Lower lobe of right lung (tissue), 2 donors: Measurements from ENCODE around the gene PRR30. TPM values are rescaled to one million over a fixed set of nuclear protein-coding genes. Genes with fewer than 3 reads are reported as not detected.
A peak's percentile ranks its signal among the peaks of the same experiment; 100 is the strongest.

Source experiments
- ATAC-seq, 2 donors: fragments of 200-7000 bp; cut with Tn5 transposase; one replicate each; pipeline ENCODE4 v1.9.1; 2020 to 2022; ENCODE audit warnings: mild to moderate bottlenecking in 2 of 2, moderate library complexity in 2 of 2
- DNase-seq: peaks from one replicate; pipeline ENCODE4 v3.0.0-alpha.2; 2020
- H3K27ac ChIP-seq: fragments of 200-600 bp; one replicate; pipeline ENCODE4 v1.8.0; 2022
- H3K27me3 ChIP-seq: fragments of 200-600 bp; one replicate; pipeline ENCODE4 v1.8.0; 2022; ENCODE audit warnings: low read depth
- H3K36me3 ChIP-seq: fragments of 200-600 bp; one replicate; pipeline ENCODE4 v1.8.0; 2022; ENCODE audit warnings: mild to moderate bottlenecking
- H3K4me1 ChIP-seq: fragments of 200-600 bp; one replicate; pipeline ENCODE4 v1.8.0; 2022
- H3K4me3 ChIP-seq: fragments of 200-600 bp; one replicate; pipeline ENCODE4 v1.8.0; 2022; ENCODE audit warnings: mild to moderate bottlenecking
- H3K9me3 ChIP-seq: fragments of 200-600 bp; one replicate; pipeline ENCODE4 v1.8.0; 2022
- intact Hi-C: fragments of 100-400 bp; cut with DNase I; formaldehyde crosslinking; loops from one replicate; pipeline ENCODE4 v1.11.0; 2022
- total RNA-seq: library from RNA; stranded (reverse); fragmentation: NEBNext Ultra II Directional; extraction: Animal tissue kit (Norgen Biotek cat#: 25700); gene quantifications from one replicate; pipeline ENCODE4 v1.2.1, GENCODE V29; 2021
- TF ChIP-seq, protein P1 (sequence below): fragments of 200-600 bp; IDR thresholded peaks from one replicate; pipeline ENCODE4 v1.8.0; 2022; ENCODE audit warnings: antibody characterized with exemption, mild to moderate bottlenecking
- donor health status: DM: no; HTN: yes; CAD: no; lungs with severe emphysema.

The PRR30 gene
- total RNA-seq, 1 donor from 2014 or later, result not detected

DNA sequence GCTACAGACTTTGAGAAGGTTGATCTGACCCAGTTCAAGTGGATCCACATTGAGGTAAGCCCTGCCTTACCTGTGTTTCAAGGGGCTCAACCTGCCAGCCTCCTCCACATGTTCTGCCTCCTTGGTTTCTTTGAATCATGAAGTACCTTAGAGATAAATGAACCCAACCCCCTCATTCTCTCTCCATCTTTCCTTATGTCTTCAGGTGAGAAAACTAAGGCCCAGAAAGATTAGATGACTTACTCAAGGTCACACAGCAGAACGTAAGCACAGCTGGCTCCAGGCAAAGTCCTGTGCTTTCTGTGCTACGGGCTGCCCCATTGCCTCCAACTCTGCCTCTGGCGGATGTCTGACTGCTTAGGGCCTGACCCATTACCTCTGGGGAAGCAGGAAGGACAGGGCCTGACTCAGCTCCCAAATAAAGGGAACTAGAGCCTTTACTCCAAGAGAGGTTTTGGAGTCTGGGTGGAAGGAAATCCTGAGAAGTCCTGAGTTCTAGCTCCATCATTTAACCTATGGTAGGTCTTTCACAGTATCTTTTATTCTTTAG lies 42.4 kb downstream of the PRR30 start:
- TF ChIP-seq, protein P1, sequence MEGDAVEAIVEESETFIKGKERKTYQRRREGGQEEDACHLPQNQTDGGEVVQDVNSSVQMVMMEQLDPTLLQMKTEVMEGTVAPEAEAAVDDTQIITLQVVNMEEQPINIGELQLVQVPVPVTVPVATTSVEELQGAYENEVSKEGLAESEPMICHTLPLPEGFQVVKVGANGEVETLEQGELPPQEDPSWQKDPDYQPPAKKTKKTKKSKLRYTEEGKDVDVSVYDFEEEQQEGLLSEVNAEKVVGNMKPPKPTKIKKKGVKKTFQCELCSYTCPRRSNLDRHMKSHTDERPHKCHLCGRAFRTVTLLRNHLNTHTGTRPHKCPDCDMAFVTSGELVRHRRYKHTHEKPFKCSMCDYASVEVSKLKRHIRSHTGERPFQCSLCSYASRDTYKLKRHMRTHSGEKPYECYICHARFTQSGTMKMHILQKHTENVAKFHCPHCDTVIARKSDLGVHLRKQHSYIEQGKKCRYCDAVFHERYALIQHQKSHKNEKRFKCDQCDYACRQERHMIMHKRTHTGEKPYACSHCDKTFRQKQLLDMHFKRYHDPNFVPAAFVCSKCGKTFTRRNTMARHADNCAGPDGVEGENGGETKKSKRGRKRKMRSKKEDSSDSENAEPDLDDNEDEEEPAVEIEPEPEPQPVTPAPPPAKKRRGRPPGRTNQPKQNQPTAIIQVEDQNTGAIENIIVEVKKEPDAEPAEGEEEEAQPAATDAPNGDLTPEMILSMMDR, result no peak
- no peaks in the 10 kb centered on the region for H3K9me3 ChIP-seq
- no peak overlapping the region for H3K27ac ChIP-seq
- H3K27me3 ChIP-seq, result no peaks in the 10 kb centered on the region
- intact Hi-C loops, result no loop called here
- peaks cover 16% of the 10 kb centered on the region for H3K4me1 ChIP-seq
- ATAC-seq (peak in 1 of 2 donors; percentile 13), DNase-seq (no peak)
- no peak overlapping the region for H3K4me3 ChIP-seq
- no peaks in the 10 kb centered on the region for H3K36me3 ChIP-seq

GRCh38 chr2:27095745-27096651 lies 43.2 kb downstream of the PRR30 start:
- peak; percentile 79 to 91 for ATAC-seq
- Histone ChIP-seq H3K27me3 (no peaks in the 10 kb centered on the region), H3K4me1 (peaks cover 16% of the 10 kb centered on the region), H3K9me3 (no peaks in the 10 kb centered on the region), H3K4me3 (peak overlapping the region; percentile 48), H3K27ac (peak overlapping the region; percentile 1), H3K36me3 (no peaks in the 10 kb centered on the region)
- TF ChIP-seq, protein P1, result no peak
- peak; percentile 67 for DNase-seq
- intact Hi-C loops, result no loop called here

- H3K27ac ChIP-seq, result no peak overlapping the region
- intact Hi-C loops, result no loop called here
- H3K27me3 ChIP-seq, result no peaks in the 10 kb centered on the region
- H3K36me3 ChIP-seq, result no peaks in the 10 kb centered on the region
- H3K4me3 ChIP-seq, result no peak overlapping the region
- ATAC-seq (no peak), DNase-seq (no peak)
- H3K9me3 ChIP-seq, result no peaks in the 10 kb centered on the region
- H3K4me1 ChIP-seq, result peaks cover 16% of the 10 kb centered on the region
- TF ChIP-seq, protein P1, result no peak
These were observed 43.8 kb downstream of the PRR30 start for GRCh38 chr2:27095427-27095744.

- Histone ChIP-seq H3K4me3 (no peak overlapping the region), H3K36me3 (no peaks in the 10 kb centered on the region), H3K4me1 (peaks cover 16% of the 10 kb centered on the region), H3K9me3 (no peaks in the 10 kb centered on the region), H3K27me3 (no peaks in the 10 kb centered on the region), H3K27ac (no peak overlapping the region)
- DNase-seq, result no peak
- no peak for ATAC-seq
- TF ChIP-seq, protein P1, result no peak
- intact Hi-C loops, result no loop called here
These were observed 44.7 kb downstream of the PRR30 start for GRCh38 chr2:27094353-27094984.

GRCh38 chr2:27093430-27094352 lies 45.5 kb downstream of the PRR30 start:
- Histone ChIP-seq H3K36me3 (no peaks in the 10 kb centered on the region), H3K4me1 (peaks cover 16% of the 10 kb centered on the region), H3K4me3 (no peak overlapping the region), H3K27me3 (no peaks in the 10 kb centered on the region), H3K9me3 (no peaks in the 10 kb centered on the region), H3K27ac (no peak overlapping the region)
- TF ChIP-seq, protein P1, result no peak
- intact Hi-C loops, result no loop called here
- DNase-seq, result no peak
- no peak for ATAC-seq
